Mammary epithelial cell (primary cell): Measurements from ENCODE around the gene DYRK1A.

Source experiments
- CTCF ChIP-seq, 2 donors: IDR thresholded peaks in 1 of 2; conservative IDR thresholded peaks in 1 of 2; 2 replicates each; pipeline ENCODE4 v1.5.1; 2011 to 2012; ENCODE audit warnings: inconsistent platforms in 2 of 2, low read length in 2 of 2, mild to moderate bottlenecking in 2 of 2, control low read depth in 1 of 2, low read depth in 1 of 2; ENCODE audit not compliant: insufficient read depth in 1 of 2; ENCODE audit errors: extremely low read depth in 1 of 2
- EZH2 ChIP-seq: IDR thresholded peaks from 2 replicates; pipeline ENCODE4 v1.6.1; 2012; ENCODE audit warnings: low read length, inconsistent platforms, borderline replicate concordance

GRCh38 chr21:37435711-37436110, 69.1 kb downstream of the DYRK1A start:
- no peak for TF ChIP-seq CTCF (conservative IDR thresholded peaks at IDR 0.05 in 1 of 2, IDR thresholded peaks at IDR 0.05 in 1 of 2; ENCODE audit: extremely low read depth in 1 of 2, insufficient read depth in 1 of 2, low read depth in 1 of 2, low read length in 2 of 2)
- no peak for TF ChIP-seq EZH2
